ENCODE data around the gene HPCAL4.

Gene HPCAL4

DNA sequence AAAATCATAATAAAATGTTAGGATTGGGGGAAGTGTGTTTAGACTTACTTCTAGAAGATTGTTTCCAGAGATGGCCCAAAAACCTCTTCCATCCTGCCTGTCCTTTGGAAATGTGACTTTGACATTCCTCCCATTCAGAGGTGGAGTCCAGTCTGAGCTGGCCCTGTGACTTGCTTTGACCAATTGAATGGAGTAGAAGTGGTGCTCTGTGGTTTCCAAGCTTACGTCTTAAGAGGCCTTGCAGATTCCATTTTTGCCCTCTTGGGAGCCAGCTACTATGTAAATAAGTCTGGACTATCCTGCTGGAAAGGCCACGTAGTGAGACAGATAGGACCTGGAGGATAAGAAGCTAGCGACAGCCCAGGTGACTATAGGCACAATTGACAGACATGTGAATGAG, 18.0 kb downstream of the HPCAL4 start:
- no peak for DNase-seq

DNA sequence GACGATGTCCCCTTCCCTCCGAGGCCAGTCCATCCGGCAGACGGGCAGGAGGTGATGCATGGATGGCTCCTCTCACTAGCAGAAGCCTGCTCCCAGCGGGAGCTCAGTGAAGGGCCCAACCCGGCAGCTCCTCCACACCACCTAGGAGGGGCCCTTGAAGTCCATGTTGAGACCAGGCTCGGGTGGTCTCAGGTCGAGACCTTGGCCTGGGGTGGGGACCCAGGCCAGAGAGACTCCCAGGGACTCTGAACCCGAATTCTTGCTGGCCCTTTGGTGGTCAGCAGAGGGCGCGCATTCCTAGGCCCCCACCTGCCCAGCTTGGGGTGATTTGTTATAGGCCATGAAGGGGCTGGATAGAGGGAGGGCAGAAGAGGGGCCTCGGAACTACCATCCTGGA, 18.7 kb downstream of the HPCAL4 start:
- DNase-seq = no peak

GRCh38 chr1:39671793-39672550, 19.3 kb downstream of the HPCAL4 start, which contains the start of gene NT5C1A:
Gene NT5C1A, minus strand, starts transcription at chr1:39672107. Its CDS starts 69 bp downstream, at chr1:39672038.
- DNase-seq = peak; percentile 61

DNA sequence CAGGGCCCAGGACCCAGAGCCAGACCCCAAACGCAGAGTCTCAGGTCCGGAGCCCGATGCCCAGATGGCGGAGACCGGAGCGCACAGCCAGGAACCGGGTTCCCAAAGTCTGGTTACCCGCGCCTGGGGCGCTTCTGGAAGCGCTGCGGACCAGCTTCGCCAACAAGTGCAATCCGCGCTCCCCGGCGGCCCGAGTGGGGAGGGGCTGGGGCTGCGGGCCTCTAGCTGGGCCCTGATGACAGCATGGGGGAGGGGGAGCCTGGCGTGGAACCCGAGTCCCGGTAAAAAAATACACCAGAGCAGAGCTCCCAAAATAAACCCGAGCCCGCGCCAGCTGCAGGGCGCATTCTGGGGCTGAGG, 19.8 kb downstream of the HPCAL4 start:
- DNase-seq = peak; percentile 66

- no peak for DNase-seq
Measured at GRCh38 chr1:39670689-39671088, 20.5 kb downstream of the HPCAL4 start.

DNA sequence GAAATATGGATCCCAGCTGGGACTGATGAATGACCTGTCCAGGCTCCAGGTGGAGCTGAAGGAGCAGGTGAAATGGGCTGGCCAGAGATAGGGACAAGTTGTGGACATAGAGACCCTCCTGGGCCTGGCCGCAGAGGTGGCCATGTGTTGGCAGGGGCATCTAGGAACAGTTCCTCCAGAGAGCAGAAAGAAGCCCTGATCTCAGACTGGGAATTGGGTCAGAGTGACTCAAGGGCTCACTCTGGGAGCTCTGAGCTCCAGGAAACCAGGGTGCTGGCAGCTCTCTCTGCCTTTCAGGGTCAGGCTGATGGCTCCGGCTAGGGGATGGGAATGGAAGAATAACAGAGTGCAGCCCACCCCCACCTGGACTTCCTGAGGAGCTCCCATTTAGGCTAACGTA, 22.3 kb downstream of the HPCAL4 start:
- no peak for DNase-seq

- no peak for DNase-seq
Measured at GRCh38 chr1:39668111-39668510, 23.1 kb downstream of the HPCAL4 start.

DNA sequence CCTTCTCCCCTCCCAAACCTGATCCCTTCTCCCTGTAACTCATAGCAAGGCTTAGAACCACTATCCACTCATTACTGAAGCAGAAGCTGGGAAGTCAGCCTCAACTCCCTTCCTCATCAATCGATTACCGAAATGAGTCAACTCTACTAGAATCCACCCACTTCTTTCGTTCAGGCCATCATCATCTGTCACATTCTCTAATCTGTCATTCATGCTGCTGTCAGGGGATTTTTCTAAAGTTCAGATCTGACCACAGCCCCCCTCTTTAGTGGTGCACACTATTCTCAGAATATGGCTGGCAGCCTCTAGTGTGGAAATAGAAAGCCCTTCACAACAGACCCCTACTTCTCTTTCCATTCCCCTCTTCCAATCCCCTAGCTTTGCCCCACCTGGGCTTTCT, 24.5 kb downstream of the HPCAL4 start:
- DNase-seq = no peak

- no peak for DNase-seq
Measured at GRCh38 chr1:39663559-39663958, 27.7 kb downstream of the HPCAL4 start.

DNA sequence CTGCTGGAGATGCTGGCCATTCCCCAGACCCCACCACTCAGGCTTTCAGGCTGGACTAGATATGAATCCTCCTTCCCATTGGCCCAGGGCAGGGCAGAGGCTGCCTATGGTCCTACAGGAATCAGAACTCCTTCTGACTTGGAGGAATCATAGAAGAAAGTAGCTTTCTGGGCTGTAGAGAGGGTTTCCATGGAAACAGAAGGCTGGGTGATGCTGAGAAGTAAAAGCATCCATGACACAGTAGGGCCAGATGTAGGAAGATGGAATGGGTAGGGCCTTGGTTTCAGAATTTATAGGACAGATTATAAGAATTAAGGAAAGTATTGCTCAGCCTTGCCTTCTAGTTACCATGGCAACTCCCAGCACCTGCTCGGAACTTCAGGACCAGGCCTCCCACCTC, 28.4 kb downstream of the HPCAL4 start:
- DNase-seq = no peak

- no peak for DNase-seq
Measured at GRCh38 chr1:39659538-39659937, 31.7 kb downstream of the HPCAL4 start.

GRCh38 chr1:39659110-39659509, 32.1 kb downstream of the HPCAL4 start:
- DNase-seq = no peak

- DNase-seq = peak; percentile 71
Measured at GRCh38 chr1:39657923-39658485, 33.2 kb downstream of the HPCAL4 start.

GRCh38 chr1:39657402-39657801, 33.8 kb downstream of the HPCAL4 start:
- no peak for DNase-seq

DNA sequence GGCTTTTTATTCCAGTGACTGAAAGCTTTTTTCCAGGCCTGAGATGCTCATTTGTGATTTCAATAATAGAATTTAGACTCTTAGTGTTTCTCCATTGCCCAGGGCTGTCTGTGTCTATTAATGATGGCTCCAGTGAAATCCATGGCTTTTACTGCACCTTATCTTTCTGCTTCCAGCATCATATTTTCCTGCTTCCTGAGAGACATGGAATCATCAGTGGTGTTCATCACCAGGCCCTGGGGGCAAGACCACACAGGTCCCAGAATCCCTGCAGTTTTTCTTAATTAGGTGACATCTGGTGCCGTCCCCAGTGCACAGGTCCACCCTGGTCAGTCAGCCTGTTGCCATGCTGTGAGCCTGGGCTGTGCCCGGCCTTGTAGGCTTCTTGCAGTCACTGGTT, 34.8 kb downstream of the HPCAL4 start:
- no peak for DNase-seq

DNA sequence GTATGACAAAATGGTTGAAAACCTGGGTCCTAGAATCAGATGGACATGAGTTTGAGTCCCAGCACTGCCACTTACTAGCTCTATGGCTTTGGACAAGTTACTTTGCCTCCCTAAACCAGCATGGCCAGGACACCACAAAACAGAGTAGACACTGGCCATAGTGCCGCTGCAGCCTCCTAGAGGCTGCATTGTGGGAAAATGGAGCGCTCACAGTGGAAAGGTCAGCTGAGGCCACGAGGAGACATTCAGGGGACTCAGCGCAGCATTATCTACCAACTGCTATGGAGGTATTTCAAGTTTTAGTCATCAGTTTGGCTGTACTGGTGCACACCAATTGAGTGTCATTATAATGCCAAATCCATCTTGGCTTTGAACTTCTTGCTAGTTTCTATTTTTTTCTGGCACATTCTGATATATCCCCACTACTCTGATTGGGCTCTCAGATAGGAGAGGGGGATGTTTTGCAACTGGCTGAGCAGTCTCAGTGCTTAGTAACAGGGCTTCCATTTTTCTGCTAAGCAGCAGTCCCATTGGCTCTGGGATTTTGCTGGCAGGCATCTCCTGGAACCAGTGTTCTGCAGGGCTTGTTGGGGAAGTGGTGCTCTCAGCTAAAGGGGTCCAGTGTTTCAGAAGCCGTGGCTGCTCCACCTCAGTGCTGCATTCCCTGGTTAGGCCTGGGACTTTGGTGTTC, 35.5 kb downstream of the HPCAL4 start:
- no peak for DNase-seq

DNA sequence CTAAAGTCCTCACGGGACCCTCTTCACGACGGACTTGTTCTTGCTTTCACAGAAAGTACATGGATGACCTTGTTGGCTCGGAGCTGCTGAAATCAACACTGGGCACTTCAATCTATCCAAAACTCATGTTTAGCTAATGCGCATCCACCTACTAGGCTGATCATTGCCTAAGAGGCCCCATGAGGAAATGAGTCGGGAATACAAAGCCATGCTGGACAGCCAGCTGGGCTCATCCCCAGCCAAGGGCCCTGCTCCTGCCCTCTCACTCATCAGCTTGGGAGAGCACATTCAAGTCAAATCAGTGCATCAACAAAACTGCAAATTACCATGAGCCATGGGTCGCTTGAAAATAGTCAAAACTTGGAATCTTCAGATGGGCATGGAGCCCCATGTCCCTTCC, 36.9 kb downstream of the HPCAL4 start:
- DNase-seq = no peak

GRCh38 chr1:39653546-39654031, 37.6 kb downstream of the HPCAL4 start:
- peak; percentile 87 for DNase-seq

DNA sequence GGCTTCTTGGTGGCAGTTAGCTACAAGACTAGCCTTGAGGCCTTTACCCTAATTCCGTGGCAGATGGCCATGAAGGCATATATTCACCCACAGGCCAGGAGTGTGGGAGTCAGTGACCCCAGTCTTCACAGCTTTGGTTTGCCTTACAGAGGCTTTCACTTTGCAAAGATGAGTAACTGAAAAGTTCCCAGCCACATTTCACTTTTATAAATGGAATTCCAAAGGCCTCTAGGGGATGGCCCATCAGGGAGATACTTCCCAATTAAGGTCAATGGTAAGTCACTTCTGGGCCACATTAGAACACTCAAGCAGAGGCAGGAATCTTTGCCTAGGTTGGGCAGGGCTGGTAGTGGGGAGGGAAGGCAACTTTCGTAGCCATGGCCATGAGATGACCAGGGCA, 38.7 kb downstream of the HPCAL4 start:
- DNase-seq = no peak

GRCh38 chr1:39652105-39652504, 39.1 kb downstream of the HPCAL4 start:
- peak; percentile 47 for DNase-seq

DNA sequence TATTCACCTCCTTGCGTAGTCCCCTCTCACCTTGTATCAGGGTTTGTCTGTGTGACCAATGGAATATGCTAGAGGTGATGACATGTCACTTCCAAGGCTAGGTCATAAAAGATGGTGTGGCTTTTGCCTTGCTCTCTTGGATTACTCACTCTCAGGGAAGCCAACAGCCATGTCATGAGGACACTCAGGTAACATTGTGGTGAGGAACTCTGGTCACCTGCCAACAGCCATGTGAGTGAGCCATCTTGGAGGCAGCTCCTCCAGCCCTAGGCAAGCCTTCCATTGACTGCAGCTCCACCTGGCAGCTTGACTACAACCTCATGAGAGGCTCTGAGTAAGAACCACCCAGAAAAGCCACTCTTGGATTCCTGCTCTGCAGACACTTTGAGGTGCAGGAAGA, 40.8 kb downstream of the HPCAL4 start:
- no peak for DNase-seq

GRCh38 chr1:39649636-39650185, 41.5 kb downstream of the HPCAL4 start:
- DNase-seq = no peak

- no peak for DNase-seq
Measured at GRCh38 chr1:39648496-39648895, 42.7 kb downstream of the HPCAL4 start.

DNA sequence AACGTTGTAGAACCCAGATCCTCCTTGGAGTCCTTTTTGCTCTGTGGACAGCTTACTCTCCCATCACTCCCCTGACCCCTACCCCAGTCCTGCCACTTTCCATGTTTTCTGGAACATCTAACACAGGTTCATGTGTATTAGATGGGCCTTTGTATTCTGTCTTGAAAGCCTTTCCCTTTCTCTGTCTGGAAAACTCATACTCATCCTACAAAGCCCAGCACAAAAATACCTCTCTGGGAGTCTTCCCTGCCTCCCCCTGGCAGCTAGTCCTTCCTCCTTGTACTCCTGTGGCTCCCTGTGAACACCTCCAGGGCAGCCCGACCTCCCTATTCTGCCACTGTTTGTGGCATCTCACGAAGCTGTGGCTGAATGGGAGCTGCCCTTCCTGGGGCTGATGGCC, 44.0 kb downstream of the HPCAL4 start:
- no peak for DNase-seq
